GM13977 (cell line): Measurements from ENCODE around the gene TUBGCP6.

Experiments used
- DNase-seq: peaks from one replicate; pipeline ENCODE4 v3.0.0; 2012; ENCODE audit warnings: low spot score
- CTCF ChIP-seq: IDR thresholded peaks from 2 replicates; pipeline ENCODE4 v1.5.1; 2012; ENCODE audit warnings: mild to moderate bottlenecking, control low read depth; ENCODE audit not compliant: insufficient read depth; ENCODE audit errors: extremely low read depth, missing control alignments
- in situ Hi-C: fragments of 300-500 bp; cut with MboI; formaldehyde crosslinking; loops from one replicate; pipeline ENCODE4 v1.12.0; 2022; ENCODE audit warnings: low sequenced_read_pairs, low pct_unique_long_range_greater_than_20kb, mixed read lengths, inconsistent platforms; ENCODE audit not compliant: unreplicated experiment

The TUBGCP6 gene

GRCh38 chr22:50269573-50269969 lies 24.7 kb upstream of the TUBGCP6 start:
- no peak for DNase-seq
- TF ChIP-seq CTCF = no peak
- in situ Hi-C loops = no loop called here

GRCh38 chr22:50268655-50269113 lies 23.9 kb upstream of the TUBGCP6 start:
- in situ Hi-C loops = no loop called here
- TF ChIP-seq CTCF = no peak
- no peak for DNase-seq

GRCh38 chr22:50267591-50268390 lies 23.0 kb upstream of the TUBGCP6 start:
- peak; percentile 49 for TF ChIP-seq CTCF
- DNase-seq = peak; percentile 78

GRCh38 chr22:50266994-50267393 lies 22.2 kb upstream of the TUBGCP6 start:
- no peak for TF ChIP-seq CTCF
- DNase-seq = no peak
- in situ Hi-C loops = no loop called here

More at GRCh38 chr22:50267591-50268390, 23.0 kb upstream of the TUBGCP6 start:
- in situ Hi-C loops = no loop called here

GRCh38 chr22:50264946-50265669 lies 20.3 kb upstream of the TUBGCP6 start:
- no peak for DNase-seq
- no peak for TF ChIP-seq CTCF
- in situ Hi-C loops = no loop called here

GRCh38 chr22:50264104-50264745 lies 19.4 kb upstream of the TUBGCP6 start:
- DNase-seq = no peak
- in situ Hi-C loops = no loop called here
- TF ChIP-seq CTCF = no peak
